ENCODE results near the gene LILRA5.

The LILRA5 gene

DNA sequence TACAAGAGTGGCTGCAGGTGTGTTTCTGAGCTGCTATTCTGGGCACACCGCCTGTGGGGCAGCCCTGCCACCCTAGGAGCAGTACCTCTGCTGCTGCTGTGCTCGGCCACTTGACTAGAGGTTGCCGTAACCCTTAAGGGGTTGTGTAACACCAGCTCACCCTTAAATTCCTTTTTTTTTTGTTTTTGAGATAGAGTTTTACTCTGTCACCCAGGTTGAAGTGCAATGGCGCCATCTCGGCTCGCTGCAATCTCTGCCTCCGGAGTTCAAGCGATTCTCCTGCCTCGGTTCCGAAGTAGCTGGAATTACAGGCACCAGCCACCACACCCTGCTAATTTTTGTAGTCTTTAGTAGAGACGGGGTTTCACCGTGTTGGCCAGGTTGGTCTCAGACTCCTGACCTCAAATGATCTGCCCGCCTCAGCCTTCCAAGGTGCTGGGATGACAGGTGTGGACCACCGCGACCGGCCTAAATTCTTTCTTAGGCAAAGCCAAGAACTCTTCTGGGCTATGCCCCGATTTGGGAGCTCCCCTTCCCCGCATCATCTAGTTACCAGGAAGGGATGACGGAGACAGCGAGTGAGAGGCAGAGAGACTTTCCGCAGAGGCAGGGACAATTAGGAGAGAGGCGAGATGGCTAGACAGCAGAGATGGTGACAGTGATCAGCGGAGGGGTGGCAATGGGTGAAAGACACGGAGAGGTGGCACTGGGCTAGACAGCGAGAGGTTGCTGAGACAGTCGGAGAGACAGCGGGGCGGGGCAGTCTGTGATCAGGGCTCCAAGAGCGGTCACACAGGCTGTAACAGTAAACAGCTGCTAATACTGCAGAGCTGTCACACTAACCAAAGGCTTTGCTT is 4.4 kb upstream of the LILRA5 start:
- no peak overlapping the region for H3K9ac ChIP-seq (ENCODE audit: low read length)
- H3K27me3 ChIP-seq (ENCODE audit: control insufficient read depth in 1 of 2, insufficient read depth in 2 of 2, low read length in 2 of 2): no peaks in the 10 kb centered on the region
- H3K9me3 ChIP-seq (ENCODE audit: low read length): no peaks in the 10 kb centered on the region
- no peak overlapping the region for H3K27ac ChIP-seq (ENCODE audit: low read depth, low read length)
- no peaks in the 10 kb centered on the region for H3K36me3 ChIP-seq (ENCODE audit: insufficient read depth, low read length)
- no peak overlapping the region for H3K4me3 ChIP-seq (ENCODE audit: low read depth in 1 of 2, low read length in 2 of 2)
- no peaks in the 10 kb centered on the region for H3K4me1 ChIP-seq (ENCODE audit: insufficient read depth, low read length)

DNA sequence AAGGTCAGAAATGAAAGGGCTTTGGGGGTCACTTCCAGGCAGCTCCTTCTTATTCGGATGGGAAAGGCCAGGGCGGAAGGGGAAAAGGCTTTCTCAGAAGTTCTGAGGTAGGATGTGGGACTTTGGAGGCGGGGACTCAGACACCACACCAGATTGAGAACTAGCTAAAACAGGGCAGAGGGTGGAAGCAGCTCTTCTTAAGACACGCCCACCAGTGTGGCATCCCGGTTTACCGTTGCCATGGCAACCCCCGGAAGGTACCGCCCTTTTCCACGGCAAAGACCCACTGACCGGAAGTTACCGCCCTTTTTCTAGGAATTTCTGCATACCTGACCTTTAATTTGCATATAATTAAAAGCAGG is 3.8 kb upstream of the LILRA5 start:
- Histone ChIP-seq H3K27ac (ENCODE audit: low read depth, low read length) (no peak overlapping the region), H3K4me1 (ENCODE audit: insufficient read depth, low read length) (no peaks in the 10 kb centered on the region), H3K9me3 (ENCODE audit: low read length) (no peaks in the 10 kb centered on the region), H3K9ac (ENCODE audit: low read length) (no peak overlapping the region), H3K36me3 (ENCODE audit: insufficient read depth, low read length) (no peaks in the 10 kb centered on the region), H3K4me3 (ENCODE audit: low read depth in 1 of 2, low read length in 2 of 2) (no peak overlapping the region), H3K27me3 (ENCODE audit: control insufficient read depth in 1 of 2, insufficient read depth in 2 of 2, low read length in 2 of 2) (no peaks in the 10 kb centered on the region)

DNA sequence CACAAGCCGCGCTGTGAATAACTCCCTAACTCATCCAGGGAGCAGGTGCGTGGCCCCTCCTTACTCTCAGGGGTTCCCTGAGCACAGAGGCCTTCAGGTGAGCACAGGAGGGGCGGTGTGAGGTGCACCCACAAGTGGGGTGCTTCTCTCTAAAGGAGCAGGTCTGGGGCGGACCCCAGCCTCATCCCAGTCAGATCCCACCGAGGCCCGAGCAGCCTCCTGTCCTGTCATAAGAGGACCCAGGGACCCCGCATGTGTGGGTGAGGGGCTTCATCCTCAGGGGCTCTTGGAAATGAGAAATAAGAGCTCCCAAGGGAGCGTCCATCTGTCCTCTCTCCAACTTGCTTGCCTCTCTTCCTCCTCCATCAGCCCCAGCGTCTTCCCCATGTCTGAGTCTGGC is 3.0 kb upstream of the LILRA5 start:
- Histone ChIP-seq H3K27me3 (ENCODE audit: control insufficient read depth in 1 of 2, insufficient read depth in 2 of 2, low read length in 2 of 2) (no peaks in the 10 kb centered on the region), H3K27ac (ENCODE audit: low read depth, low read length) (no peak overlapping the region), H3K9ac (ENCODE audit: low read length) (no peak overlapping the region), H3K4me3 (ENCODE audit: low read depth in 1 of 2, low read length in 2 of 2) (no peak overlapping the region), H3K36me3 (ENCODE audit: insufficient read depth, low read length) (no peaks in the 10 kb centered on the region), H3K9me3 (ENCODE audit: low read length) (no peaks in the 10 kb centered on the region), H3K4me1 (ENCODE audit: insufficient read depth, low read length) (no peaks in the 10 kb centered on the region)

DNA sequence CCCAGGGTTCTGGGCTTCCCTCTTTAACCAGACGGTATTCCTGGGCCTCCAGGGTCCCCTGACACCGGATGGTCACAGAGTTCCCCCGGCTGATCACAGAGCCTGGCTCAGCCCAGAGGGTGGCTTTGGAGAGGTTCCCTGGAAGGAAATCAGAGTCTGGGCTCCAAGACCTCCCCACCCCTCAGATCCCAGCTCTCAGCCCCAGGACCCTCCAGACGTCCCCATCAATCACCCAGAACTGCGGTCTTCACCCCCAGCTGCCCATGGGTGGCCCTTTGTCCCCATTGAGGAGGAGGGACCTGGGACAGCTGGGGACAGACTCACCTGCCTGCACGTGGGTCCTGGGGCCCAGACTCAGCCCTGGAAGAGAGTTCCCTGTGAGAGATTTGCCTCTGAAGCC is 955 bp downstream of the LILRA5 start:
- Histone ChIP-seq H3K36me3 (ENCODE audit: insufficient read depth, low read length) (no peaks in the 10 kb centered on the region), H3K4me3 (ENCODE audit: low read depth in 1 of 2, low read length in 2 of 2) (no peak overlapping the region), H3K9ac (ENCODE audit: low read length) (no peak overlapping the region), H3K27ac (ENCODE audit: low read depth, low read length) (no peak overlapping the region), H3K9me3 (ENCODE audit: low read length) (no peaks in the 10 kb centered on the region), H3K27me3 (ENCODE audit: control insufficient read depth in 1 of 2, insufficient read depth in 2 of 2, low read length in 2 of 2) (no peaks in the 10 kb centered on the region), H3K4me1 (ENCODE audit: insufficient read depth, low read length) (no peaks in the 10 kb centered on the region)

DNA sequence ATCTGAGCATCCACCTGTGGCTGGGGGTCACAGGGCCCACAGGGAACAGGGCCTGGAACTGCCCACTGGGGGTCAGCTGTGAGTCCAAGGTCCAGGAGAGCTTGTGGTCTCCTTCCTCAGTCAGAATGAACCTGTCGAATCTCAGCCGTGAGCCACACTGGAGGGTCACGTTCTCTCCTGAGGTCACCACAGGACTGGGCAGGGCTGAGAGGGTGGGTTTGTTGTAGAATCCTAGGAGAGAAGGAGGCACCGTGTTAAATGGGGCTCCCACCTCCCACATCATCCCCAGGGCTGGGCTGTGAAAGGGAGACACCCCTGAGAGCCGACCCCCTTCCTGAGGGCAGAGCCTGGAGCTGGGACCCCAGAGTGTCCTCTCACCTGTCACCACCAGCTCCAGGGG is 1.5 kb downstream of the LILRA5 start:
- H3K4me3 ChIP-seq (ENCODE audit: low read depth in 1 of 2, low read length in 2 of 2): no peak overlapping the region
- no peaks in the 10 kb centered on the region for H3K9me3 ChIP-seq (ENCODE audit: low read length)
- no peak overlapping the region for H3K27ac ChIP-seq (ENCODE audit: low read depth, low read length)
- H3K27me3 ChIP-seq (ENCODE audit: control insufficient read depth in 1 of 2, insufficient read depth in 2 of 2, low read length in 2 of 2): no peaks in the 10 kb centered on the region
- H3K36me3 ChIP-seq (ENCODE audit: insufficient read depth, low read length): no peaks in the 10 kb centered on the region
- H3K4me1 ChIP-seq (ENCODE audit: insufficient read depth, low read length): no peaks in the 10 kb centered on the region
- no peak overlapping the region for H3K9ac ChIP-seq (ENCODE audit: low read length)

DNA sequence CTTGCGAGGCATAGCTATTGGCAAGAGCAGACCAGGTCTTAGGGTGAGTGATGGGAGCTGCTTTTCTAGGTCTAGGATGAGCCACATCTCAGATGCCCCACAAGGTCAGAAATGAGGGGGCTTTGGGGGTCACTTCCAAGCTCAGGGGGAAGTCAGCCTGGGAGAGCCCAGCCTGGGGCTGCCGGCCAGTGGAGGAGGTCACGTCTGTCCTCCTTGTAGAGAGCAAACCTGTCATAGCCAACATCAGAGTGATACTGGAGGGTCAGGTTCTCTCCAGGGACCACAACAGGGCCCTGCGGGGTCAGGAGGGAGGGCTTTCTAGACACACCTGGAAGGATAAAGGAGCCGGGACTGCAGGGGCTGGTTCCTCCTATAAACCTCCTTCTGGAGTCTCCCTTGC is 2.4 kb downstream of the LILRA5 start:
- peaks cover 0 to 4% of the 10 kb centered on the region in 2 donors for H3K27me3 ChIP-seq (ENCODE audit: control insufficient read depth in 1 of 2, insufficient read depth in 2 of 2, low read length in 2 of 2)
- no peaks in the 10 kb centered on the region for H3K36me3 ChIP-seq (ENCODE audit: insufficient read depth, low read length)
- H3K9me3 ChIP-seq (ENCODE audit: low read length): no peaks in the 10 kb centered on the region
- no peak overlapping the region for H3K27ac ChIP-seq (ENCODE audit: low read depth, low read length)
- H3K9ac ChIP-seq (ENCODE audit: low read length): no peak overlapping the region
- no peak overlapping the region for H3K4me3 ChIP-seq (ENCODE audit: low read depth in 1 of 2, low read length in 2 of 2)
- H3K4me1 ChIP-seq (ENCODE audit: insufficient read depth, low read length): no peaks in the 10 kb centered on the region

DNA sequence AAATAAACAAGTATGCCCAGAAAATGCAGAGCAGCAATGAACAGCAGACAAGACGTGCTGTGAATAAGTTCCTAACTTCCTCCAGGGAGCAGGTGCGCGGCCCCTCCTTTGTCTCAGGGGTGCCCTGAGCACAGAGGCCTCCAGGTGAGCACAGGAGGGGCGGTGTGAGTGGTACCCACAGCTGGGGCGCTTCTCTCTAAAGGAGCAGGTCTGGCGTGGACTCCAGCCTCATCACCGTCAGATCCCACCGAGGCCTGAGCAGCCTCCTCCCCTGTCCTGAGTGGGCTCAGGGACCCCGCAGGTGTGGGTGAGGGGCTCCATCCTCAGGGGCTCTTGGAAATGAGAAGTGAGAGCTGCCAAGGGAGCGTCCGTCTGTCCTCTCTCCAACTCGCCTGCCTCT is 3.2 kb downstream of the LILRA5 start:
- H3K36me3 ChIP-seq (ENCODE audit: insufficient read depth, low read length): no peaks in the 10 kb centered on the region
- no peak overlapping the region for H3K4me3 ChIP-seq (ENCODE audit: low read depth in 1 of 2, low read length in 2 of 2)
- no peak overlapping the region for H3K9ac ChIP-seq (ENCODE audit: low read length)
- no peaks in the 10 kb centered on the region for H3K9me3 ChIP-seq (ENCODE audit: low read length)
- no peak overlapping the region for H3K27ac ChIP-seq (ENCODE audit: low read depth, low read length)
- H3K4me1 ChIP-seq (ENCODE audit: insufficient read depth, low read length): no peaks in the 10 kb centered on the region
- peaks cover 0 to 8% of the 10 kb centered on the region in 2 donors for H3K27me3 ChIP-seq (ENCODE audit: control insufficient read depth in 1 of 2, insufficient read depth in 2 of 2, low read length in 2 of 2)

DNA sequence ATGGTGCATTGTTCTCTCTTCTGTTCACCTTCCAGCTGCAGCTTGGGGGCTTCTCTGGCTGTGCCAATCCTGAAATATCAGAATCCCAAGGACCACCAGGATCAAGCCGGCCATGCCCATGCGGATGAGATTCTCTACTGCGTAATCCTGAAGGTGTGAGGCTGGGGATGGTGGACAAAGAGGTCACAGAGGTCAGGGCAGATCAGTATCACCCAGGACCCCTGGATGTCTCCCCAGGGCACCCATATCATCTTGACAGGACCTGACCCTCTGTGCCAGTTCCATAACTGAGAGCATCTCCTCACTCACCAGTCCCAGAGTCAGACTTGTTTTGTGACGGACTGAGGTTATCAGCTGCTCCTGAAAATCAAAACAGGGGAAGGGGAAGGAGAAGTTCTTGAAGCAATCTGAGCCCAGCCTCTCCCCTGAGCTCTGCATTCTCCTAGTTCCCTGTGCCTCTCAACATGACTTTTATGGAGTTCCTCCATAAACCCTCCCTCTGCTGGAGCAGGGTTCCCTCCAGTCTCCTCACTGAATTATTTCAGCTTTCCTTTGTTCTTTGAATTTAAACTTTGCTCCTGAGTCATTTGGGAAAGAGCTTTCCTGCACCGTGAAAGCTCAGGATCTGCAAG is 5.5 kb downstream of the LILRA5 start:
- no peak overlapping the region for H3K9ac ChIP-seq (ENCODE audit: low read length)
- no peaks in the 10 kb centered on the region for H3K4me1 ChIP-seq (ENCODE audit: insufficient read depth, low read length)
- H3K27ac ChIP-seq (ENCODE audit: low read depth, low read length): no peak overlapping the region
- no peaks in the 10 kb centered on the region for H3K9me3 ChIP-seq (ENCODE audit: low read length)
- H3K27me3 ChIP-seq (ENCODE audit: control insufficient read depth in 1 of 2, insufficient read depth in 2 of 2, low read length in 2 of 2): peaks cover 0 to 8% of the 10 kb centered on the region in 2 donors
- no peaks in the 10 kb centered on the region for H3K36me3 ChIP-seq (ENCODE audit: insufficient read depth, low read length)
- no peak overlapping the region for H3K4me3 ChIP-seq (ENCODE audit: low read depth in 1 of 2, low read length in 2 of 2)

DNA sequence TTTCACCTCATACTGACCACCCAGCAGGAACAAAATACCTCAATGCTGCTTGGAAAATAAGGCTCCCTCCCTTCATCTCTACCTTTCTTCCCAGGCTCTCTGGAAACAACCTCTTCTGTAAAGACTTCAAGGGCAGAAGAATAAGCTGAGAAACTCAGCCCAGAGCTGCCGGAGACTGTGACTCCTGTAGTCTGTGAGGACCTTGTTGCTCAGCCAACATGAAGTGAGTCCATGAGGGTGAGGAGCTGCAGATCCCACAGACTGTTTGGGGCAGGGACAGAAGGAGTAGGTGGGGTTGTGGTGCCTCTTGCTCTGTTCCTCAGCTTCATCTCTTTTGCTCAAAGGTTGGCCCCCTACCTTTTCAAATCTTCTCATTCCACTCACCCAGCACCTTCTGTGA is 7.8 kb downstream of the LILRA5 start:
- H3K27me3 ChIP-seq (ENCODE audit: control insufficient read depth in 1 of 2, insufficient read depth in 2 of 2, low read length in 2 of 2): peaks cover 0 to 8% of the 10 kb centered on the region in 2 donors
- no peaks in the 10 kb centered on the region for H3K9me3 ChIP-seq (ENCODE audit: low read length)
- H3K9ac ChIP-seq (ENCODE audit: low read length): no peak overlapping the region
- H3K36me3 ChIP-seq (ENCODE audit: insufficient read depth, low read length): no peaks in the 10 kb centered on the region
- no peak overlapping the region for H3K27ac ChIP-seq (ENCODE audit: low read depth, low read length)
- no peak overlapping the region for H3K4me3 ChIP-seq (ENCODE audit: low read depth in 1 of 2, low read length in 2 of 2)
- H3K4me1 ChIP-seq (ENCODE audit: insufficient read depth, low read length): no peaks in the 10 kb centered on the region

DNA sequence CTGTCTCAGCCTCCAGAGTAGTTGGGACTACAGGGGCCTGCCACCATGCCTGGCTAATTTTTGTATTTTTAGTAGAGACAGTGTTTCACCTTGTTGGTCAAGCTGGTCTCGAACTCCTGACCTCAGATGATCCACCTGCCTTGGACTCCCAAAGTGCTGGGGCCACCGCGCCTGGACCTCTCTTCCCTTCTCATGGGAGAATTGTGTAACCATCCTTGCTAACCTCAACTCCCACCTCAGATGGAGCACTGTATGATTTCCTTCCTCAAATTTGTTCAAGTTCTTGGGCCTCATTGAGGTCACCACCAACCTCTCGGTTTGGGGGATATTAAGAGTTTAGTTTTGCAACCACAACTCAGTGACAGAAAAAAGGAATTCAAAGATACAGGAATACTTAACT is 10.7 kb downstream of the LILRA5 start:
- peaks cover 0 to 8% of the 10 kb centered on the region in 2 donors for H3K27me3 ChIP-seq (ENCODE audit: control insufficient read depth in 1 of 2, insufficient read depth in 2 of 2, low read length in 2 of 2)
- no peaks in the 10 kb centered on the region for H3K4me1 ChIP-seq (ENCODE audit: insufficient read depth, low read length)
- no peak overlapping the region for H3K4me3 ChIP-seq (ENCODE audit: low read depth in 1 of 2, low read length in 2 of 2)
- H3K9me3 ChIP-seq (ENCODE audit: low read length): no peaks in the 10 kb centered on the region
- H3K36me3 ChIP-seq (ENCODE audit: insufficient read depth, low read length): no peaks in the 10 kb centered on the region
- no peak overlapping the region for H3K27ac ChIP-seq (ENCODE audit: low read depth, low read length)
- H3K9ac ChIP-seq (ENCODE audit: low read length): no peak overlapping the region

DNA sequence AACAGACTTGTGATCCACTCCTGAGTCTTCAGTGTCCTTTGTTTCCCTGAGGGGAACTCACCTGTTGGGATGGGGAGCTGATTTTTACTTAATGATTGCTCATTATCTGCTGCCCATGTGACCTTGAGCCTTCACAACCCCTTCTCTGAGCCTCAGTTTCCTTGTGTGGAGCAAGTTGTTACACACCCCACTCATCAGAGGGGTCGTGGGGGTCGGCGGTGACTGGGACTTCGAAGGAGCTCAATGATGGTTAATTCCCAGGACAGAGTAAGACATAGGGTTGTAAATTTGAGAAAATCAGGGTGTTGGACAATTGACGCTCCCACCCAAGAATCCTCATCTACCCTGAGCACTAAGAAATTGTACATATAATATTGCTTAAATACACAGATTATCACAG is 13.5 kb downstream of the LILRA5 start:
- Histone ChIP-seq H3K9me3 (ENCODE audit: low read length) (no peaks in the 10 kb centered on the region), H3K27me3 (ENCODE audit: control insufficient read depth in 1 of 2, insufficient read depth in 2 of 2, low read length in 2 of 2) (no peaks in the 10 kb centered on the region), H3K36me3 (ENCODE audit: insufficient read depth, low read length) (no peaks in the 10 kb centered on the region), H3K27ac (ENCODE audit: low read depth, low read length) (no peak overlapping the region), H3K4me3 (ENCODE audit: low read depth in 1 of 2, low read length in 2 of 2) (no peak overlapping the region), H3K4me1 (ENCODE audit: insufficient read depth, low read length) (no peaks in the 10 kb centered on the region), H3K9ac (ENCODE audit: low read length) (no peak overlapping the region)

DNA sequence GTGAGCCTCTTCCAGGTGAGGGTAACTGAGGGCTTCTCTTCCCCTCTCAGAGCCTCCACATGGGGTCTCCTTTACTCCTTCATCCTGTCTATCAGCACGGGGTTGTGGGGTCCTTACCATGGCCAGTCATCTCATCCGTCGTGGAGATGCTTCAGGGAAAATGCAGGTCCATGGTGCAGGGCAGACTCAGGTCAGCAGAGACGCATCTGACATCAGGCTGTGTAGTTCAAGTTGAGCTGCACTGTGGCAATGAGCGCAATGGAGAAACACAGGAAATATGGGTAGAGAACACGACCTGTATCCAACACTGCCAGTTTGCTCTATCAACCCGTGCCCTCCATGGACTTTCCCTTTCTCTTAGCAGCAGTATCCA is 13.9 kb downstream of the LILRA5 start:
- Histone ChIP-seq H3K36me3 (ENCODE audit: insufficient read depth, low read length) (no peaks in the 10 kb centered on the region), H3K9ac (ENCODE audit: low read length) (no peak overlapping the region), H3K27me3 (ENCODE audit: control insufficient read depth in 1 of 2, insufficient read depth in 2 of 2, low read length in 2 of 2) (no peaks in the 10 kb centered on the region), H3K4me1 (ENCODE audit: insufficient read depth, low read length) (no peaks in the 10 kb centered on the region), H3K9me3 (ENCODE audit: low read length) (peaks cover 2% of the 10 kb centered on the region), H3K27ac (ENCODE audit: low read depth, low read length) (no peak overlapping the region), H3K4me3 (ENCODE audit: low read depth in 1 of 2, low read length in 2 of 2) (no peak overlapping the region)

Measured in muscle layer of colon (tissue), 2 donors.